Immature natural killer cell (primary cell): ENCODE results near the gene ZRSR2. TPM values are rescaled to one million over a fixed set of nuclear protein-coding genes. Genes with fewer than 3 reads are reported as not detected.
A peak's percentile ranks its signal among the peaks of the same experiment; 100 is the strongest.

Experiments
- DNase-seq, 3 donors: peaks; one replicate each; pipeline ENCODE4 v3.0.0; 2022; ENCODE audit warnings: mixed read lengths in 1 of 3
- H3K27ac Mint-ChIP-seq, 6 donors: one replicate each; pipeline ENCODE4 v1.8.0; 2020; ENCODE audit warnings: mixed read lengths in 6 of 6, mild to moderate bottlenecking in 5 of 6, inconsistent platforms in 4 of 6, moderate library complexity in 3 of 6
- H3K27me3 Mint-ChIP-seq, 3 donors: one replicate each; pipeline ENCODE4 v1.8.0; 2020 to 2021; ENCODE audit warnings: low read depth in 3 of 3, mild to moderate bottlenecking in 3 of 3, mixed read lengths in 3 of 3, moderate library complexity in 3 of 3, inconsistent platforms in 1 of 3
- H3K36me3 Mint-ChIP-seq, 3 donors: one replicate each; pipeline ENCODE4 v1.8.0; 2020; ENCODE audit warnings: mixed read lengths in 3 of 3, inconsistent platforms in 2 of 3, mild to moderate bottlenecking in 2 of 3
- H3K4me1 Mint-ChIP-seq, 2 donors: one replicate each; pipeline ENCODE4 v1.8.0; 2020; ENCODE audit warnings: inconsistent platforms in 2 of 2, mild to moderate bottlenecking in 2 of 2, mixed read lengths in 2 of 2, moderate library complexity in 1 of 2
- H3K4me3 Mint-ChIP-seq, 5 donors: one replicate each; pipeline ENCODE4 v1.8.0; 2020; ENCODE audit warnings: mild to moderate bottlenecking in 5 of 5, mixed read lengths in 5 of 5, inconsistent platforms in 3 of 5, moderate library complexity in 3 of 5
- H3K9me3 Mint-ChIP-seq, 6 donors: one replicate each; pipeline ENCODE4 v1.8.0; 2020; ENCODE audit warnings: mild to moderate bottlenecking in 6 of 6, mixed read lengths in 6 of 6, inconsistent platforms in 4 of 6, moderate library complexity in 3 of 6
- polyA plus RNA-seq, 3 donors: library from polyadenylated mRNA; unstranded; fragments of 300-500 nt; fragmentation: Illumina TruSeq; gene quantifications; one replicate each; pipeline ENCODE4 v1.2.3, GENCODE V29; 2021

Gene ZRSR2
- polyA plus RNA-seq, 3 donors from 2014 or later = 13.5 to 34.1 (median 15.7) TPM

DNA sequence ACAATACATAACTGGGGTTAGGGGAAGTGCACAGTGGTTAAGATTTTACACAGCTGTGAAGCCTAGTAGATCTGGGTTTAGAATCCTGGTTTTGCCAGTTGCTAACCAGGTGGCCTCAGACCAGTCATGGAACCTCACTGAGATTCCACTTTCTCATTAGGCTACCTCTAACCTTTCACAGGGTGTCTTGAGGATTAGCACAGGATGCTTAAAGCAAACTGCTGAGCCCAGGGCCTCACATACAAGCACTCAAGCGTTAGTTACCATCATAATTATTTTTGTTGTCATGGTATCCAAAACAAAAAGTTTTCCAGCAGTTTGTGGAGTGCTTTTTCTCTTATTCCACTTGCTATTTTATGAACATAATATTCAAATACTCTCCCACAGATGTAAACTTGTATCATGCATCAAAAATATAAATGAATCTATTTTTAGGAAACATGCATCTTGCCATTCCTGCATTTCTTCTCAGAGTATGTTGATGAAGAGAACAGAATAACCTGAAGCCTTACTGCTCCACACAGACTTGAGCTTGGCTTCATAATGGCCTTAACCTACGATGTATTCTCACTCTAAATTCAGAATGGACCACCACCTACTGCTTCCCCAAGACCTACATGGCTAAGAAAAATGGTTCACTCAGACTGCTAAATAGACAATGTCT lies 51.7 kb downstream of the ZRSR2 start:
- H3K27ac Mint-ChIP-seq = no peak overlapping the region
- H3K4me1 Mint-ChIP-seq = no peaks in the 10 kb centered on the region

DNA sequence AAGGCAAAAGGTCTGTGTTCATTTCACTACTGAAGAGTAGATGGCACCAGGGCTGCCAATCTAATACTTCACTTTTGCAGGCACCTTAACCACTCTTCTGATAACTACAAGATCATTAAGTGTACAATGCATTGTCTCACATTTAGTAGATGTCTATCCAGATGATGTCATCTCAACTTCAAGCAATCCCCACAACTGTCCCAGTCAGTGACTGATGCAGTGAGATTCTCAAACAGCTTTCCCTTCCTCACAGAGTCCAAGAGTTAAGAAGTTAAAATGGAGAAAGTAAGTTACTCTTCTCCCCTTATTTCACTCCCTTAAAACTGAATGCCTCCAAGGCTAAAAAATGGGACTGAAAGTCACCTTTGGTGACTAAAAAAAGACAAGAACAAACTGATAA lies 53.7 kb downstream of the ZRSR2 start:
- Mint-ChIP-seq H3K4me1 (no peaks in the 10 kb centered on the region), H3K36me3 (peaks cover 0 to 28% (median 0%) of the 10 kb centered on the region in 3 donors), H3K27ac (no peak overlapping the region), H3K27me3 (no peaks in the 10 kb centered on the region), H3K9me3 (no peaks in the 10 kb centered on the region), H3K4me3 (no peak overlapping the region)
- DNase-seq = no peak

More for the DNA sequence above, 51.7 kb downstream of the ZRSR2 start:
- no peaks in the 10 kb centered on the region for H3K27me3 Mint-ChIP-seq
- H3K4me3 Mint-ChIP-seq = no peak overlapping the region
- no peaks in the 10 kb centered on the region for H3K9me3 Mint-ChIP-seq
- peaks cover 0 to 28% (median 0%) of the 10 kb centered on the region in 3 donors for H3K36me3 Mint-ChIP-seq
- no peak for DNase-seq

- peaks cover 4 to 5% of the 10 kb centered on the region in 2 donors for H3K4me1 Mint-ChIP-seq
- H3K4me3 Mint-ChIP-seq = no peak overlapping the region
- peaks cover 0 to 9% (median 0%) of the 10 kb centered on the region in 3 donors for H3K27me3 Mint-ChIP-seq
These were observed 58.3 kb downstream of the ZRSR2 start for GRCh38 chrX:15848576-15848975.

DNA sequence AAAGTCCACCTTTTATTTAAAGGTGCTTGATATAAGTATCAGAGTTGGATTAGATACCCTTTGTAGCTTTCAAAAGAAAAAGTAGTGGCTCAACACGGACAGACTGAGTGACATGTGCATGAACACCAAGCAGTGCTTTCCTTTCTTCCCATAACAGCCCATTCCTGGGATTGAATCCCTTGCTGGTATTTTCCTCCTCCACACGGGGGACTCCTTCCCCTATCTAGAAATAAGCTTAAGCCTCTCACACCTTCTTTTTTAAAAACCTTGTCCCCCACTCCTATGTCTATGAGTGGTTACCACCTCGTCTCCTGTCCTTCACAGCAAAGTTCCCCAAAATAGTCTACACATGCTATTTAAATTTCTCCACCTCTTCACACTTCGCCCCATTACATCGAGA lies 59.3 kb downstream of the ZRSR2 start:
- Mint-ChIP-seq H3K27me3 (peaks cover under 1 to 9% (median 2%) of the 10 kb centered on the region in 3 donors), H3K27ac (no peak overlapping the region), H3K4me3 (no peak overlapping the region), H3K4me1 (peaks cover 8 to 9% of the 10 kb centered on the region in 2 donors), H3K36me3 (peaks cover 0 to 18% (median 4%) of the 10 kb centered on the region in 3 donors), H3K9me3 (no peaks in the 10 kb centered on the region)
- no peak for DNase-seq

More at GRCh38 chrX:15848576-15848975, 58.3 kb downstream of the ZRSR2 start:
- no peak for DNase-seq
- Mint-ChIP-seq H3K9me3 (no peaks in the 10 kb centered on the region), H3K27ac (no peak overlapping the region), H3K36me3 (peaks cover 0 to 27% (median 4%) of the 10 kb centered on the region in 3 donors)

- Mint-ChIP-seq H3K36me3 (peaks cover 0 to 5% (median 4%) of the 10 kb centered on the region in 3 donors), H3K27ac (peak overlapping the region; percentile 51 to 87 (median 70)), H3K4me3 (peak overlapping the region; percentile 74 to 85 (median 79)), H3K27me3 (peaks cover 12 to 24% (median 14%) of the 10 kb centered on the region in 3 donors), H3K4me1 (peaks cover 16 to 18% of the 10 kb centered on the region in 2 donors), H3K9me3 (no peaks in the 10 kb centered on the region)
- peak in 2 of 3 donors; percentile 7 to 8 for DNase-seq
These were observed 63.3 kb downstream of the ZRSR2 start for GRCh38 chrX:15853586-15854079.

GRCh38 chrX:15854080-15854655 lies 63.9 kb downstream of the ZRSR2 start:
- peak overlapping the region; percentile 74 to 85 (median 79) for H3K4me3 Mint-ChIP-seq
- peaks cover 12 to 24% (median 14%) of the 10 kb centered on the region in 3 donors for H3K27me3 Mint-ChIP-seq
- H3K27ac Mint-ChIP-seq = peak overlapping the region; percentile 51 to 87 (median 70)
- peaks cover 16 to 18% of the 10 kb centered on the region in 2 donors for H3K4me1 Mint-ChIP-seq
- no peaks in the 10 kb centered on the region for H3K9me3 Mint-ChIP-seq
- DNase-seq = peak in 2 of 3 donors; percentile 49 to 56
- peaks cover 0 to 5% (median 4%) of the 10 kb centered on the region in 3 donors for H3K36me3 Mint-ChIP-seq

DNA sequence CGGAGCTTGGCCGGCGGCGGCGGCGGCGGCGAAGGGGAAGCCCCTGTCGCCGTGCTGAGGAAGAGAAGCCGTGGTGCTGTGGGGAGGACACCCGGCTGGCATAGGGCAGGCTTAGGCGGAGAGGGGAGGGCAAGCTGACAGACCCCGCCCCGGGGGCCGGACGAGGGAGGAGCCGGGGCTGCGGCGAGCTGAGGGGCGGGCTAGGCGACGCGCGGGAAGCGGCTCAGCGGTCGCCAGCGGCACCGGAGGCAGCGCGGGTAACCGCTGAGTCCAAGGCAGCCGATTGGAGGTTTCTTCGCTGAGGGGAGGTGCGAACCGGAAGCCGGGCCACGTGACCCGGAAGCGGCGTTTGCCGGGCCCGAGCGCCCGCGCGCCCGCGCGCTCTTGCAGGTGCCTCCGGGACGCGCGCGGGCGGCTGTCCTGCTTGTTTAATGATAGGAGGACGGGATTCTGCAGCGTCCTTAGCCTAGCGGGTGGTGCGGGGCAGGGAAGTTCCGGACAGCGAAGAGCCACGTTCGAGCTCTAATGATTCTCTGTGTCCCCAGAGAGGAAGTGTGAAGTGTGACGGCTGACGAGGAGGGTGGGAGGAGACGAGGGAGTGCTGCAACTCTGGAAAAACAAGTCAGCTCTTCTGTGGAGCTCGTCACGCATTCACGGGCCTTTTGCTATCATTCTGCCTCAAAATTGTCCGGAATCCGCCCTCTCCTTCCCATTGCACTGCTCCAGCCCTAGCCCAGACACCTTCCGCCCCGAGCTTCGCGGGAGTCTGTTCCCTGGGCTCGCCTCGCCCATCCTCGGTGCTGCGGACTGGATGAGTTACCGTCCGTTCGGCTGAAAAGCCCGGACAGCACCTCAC lies 64.7 kb downstream of the ZRSR2 start, which contains the start of gene AP1S2:
Gene AP1S2 (minus strand): TSS at position 102 of the 856 bp plus-strand sequence. CDS start 2,289 bp downstream, outside the sequence.
- H3K9me3 Mint-ChIP-seq = no peaks in the 10 kb centered on the region
- H3K4me3 Mint-ChIP-seq = peak within 1 kb of the TSS; percentile 91 to 98 (median 96)
- H3K36me3 Mint-ChIP-seq = peaks cover 0 to under 1% (median under 1%) of the 10 kb centered on the region in 3 donors
- DNase-seq = peak; percentile 99
- H3K27ac Mint-ChIP-seq = peak within 1 kb of the TSS; percentile 95 to 98 (median 97)
- H3K27me3 Mint-ChIP-seq = peaks cover 12 to 22% (median 14%) of the 10 kb centered on the region in 3 donors
- peaks cover 16 to 18% of the 10 kb centered on the region in 2 donors for H3K4me1 Mint-ChIP-seq

- Mint-ChIP-seq H3K4me3 (peak overlapping the region; percentile 91 to 98 (median 96)), H3K27me3 (peaks cover 13 to 22% (median 14%) of the 10 kb centered on the region in 3 donors), H3K27ac (peak overlapping the region; percentile 95 to 98 (median 97)), H3K36me3 (no peaks in the 10 kb centered on the region), H3K9me3 (no peaks in the 10 kb centered on the region), H3K4me1 (peaks cover 16 to 18% of the 10 kb centered on the region in 2 donors)
- no peak for DNase-seq
These were observed 65.4 kb downstream of the ZRSR2 start for GRCh38 chrX:15855568-15856221.

DNA sequence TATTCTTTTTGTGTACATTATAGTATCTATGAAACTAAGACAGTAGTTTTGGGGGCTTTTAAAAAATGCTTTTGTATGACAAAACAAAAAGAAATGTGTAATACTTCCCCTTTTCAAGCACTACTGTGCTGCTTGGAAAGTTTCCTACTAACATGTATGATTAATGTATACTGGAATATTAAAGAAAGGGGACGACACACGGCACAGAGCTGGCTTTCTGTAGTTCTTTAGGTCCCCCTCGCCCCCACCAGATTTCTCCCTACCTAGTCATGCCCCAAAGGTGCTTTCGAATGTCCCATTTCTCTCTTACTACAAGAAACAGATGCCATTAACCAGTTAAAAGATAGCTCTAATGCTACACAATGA lies 65.9 kb downstream of the ZRSR2 start:
- H3K27me3 Mint-ChIP-seq = peaks cover 14 to 22% (median 18%) of the 10 kb centered on the region in 3 donors
- peaks cover 16 to 18% of the 10 kb centered on the region in 2 donors for H3K4me1 Mint-ChIP-seq
- no peaks in the 10 kb centered on the region for H3K36me3 Mint-ChIP-seq
- peak overlapping the region in 2 of 6 donors; percentile 43 to 54 for H3K27ac Mint-ChIP-seq
- H3K4me3 Mint-ChIP-seq = peak overlapping the region in 4 of 5 donors; percentile 10 to 96 (median 36)
- no peak for DNase-seq
- no peaks in the 10 kb centered on the region for H3K9me3 Mint-ChIP-seq

DNA sequence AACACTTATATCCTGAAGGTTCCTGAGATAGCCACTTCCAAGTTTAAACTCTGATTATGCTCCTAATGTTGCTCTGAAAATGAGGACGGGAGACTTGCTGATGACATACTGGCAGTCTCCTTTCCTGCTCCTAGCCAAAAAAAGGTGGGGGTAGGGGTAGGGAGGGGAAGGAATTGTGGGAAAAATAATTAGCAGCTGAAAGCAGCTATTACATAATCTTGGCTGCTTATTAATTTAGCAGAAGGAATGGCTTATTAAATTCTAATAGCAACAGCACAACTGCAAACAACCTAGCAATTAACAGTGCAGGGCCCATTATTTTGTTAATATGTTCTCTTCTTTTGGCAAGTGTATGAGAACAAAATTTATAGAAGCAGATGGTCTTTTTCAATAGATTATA lies 66.4 kb downstream of the ZRSR2 start:
- H3K9me3 Mint-ChIP-seq = no peaks in the 10 kb centered on the region
- peak overlapping the region in 2 of 6 donors; percentile 43 to 54 for H3K27ac Mint-ChIP-seq
- H3K36me3 Mint-ChIP-seq = no peaks in the 10 kb centered on the region
- H3K27me3 Mint-ChIP-seq = peaks cover 14 to 22% (median 22%) of the 10 kb centered on the region in 3 donors
- peaks cover 16 to 18% of the 10 kb centered on the region in 2 donors for H3K4me1 Mint-ChIP-seq
- no peak for DNase-seq
- peak overlapping the region in 4 of 5 donors; percentile 10 to 96 (median 36) for H3K4me3 Mint-ChIP-seq

GRCh38 chrX:15858051-15858450 lies 67.8 kb downstream of the ZRSR2 start:
- H3K4me3 Mint-ChIP-seq = no peak overlapping the region
- H3K27ac Mint-ChIP-seq = no peak overlapping the region
- H3K9me3 Mint-ChIP-seq = no peaks in the 10 kb centered on the region
- H3K27me3 Mint-ChIP-seq = peaks cover 14 to 23% (median 17%) of the 10 kb centered on the region in 3 donors
- peaks cover 16 to 18% of the 10 kb centered on the region in 2 donors for H3K4me1 Mint-ChIP-seq
- no peaks in the 10 kb centered on the region for H3K36me3 Mint-ChIP-seq
- no peak for DNase-seq

- H3K9me3 Mint-ChIP-seq = no peaks in the 10 kb centered on the region
- DNase-seq = no peak
- no peak overlapping the region for H3K27ac Mint-ChIP-seq
- peaks cover 0 to under 1% of the 10 kb centered on the region in 2 donors for H3K4me1 Mint-ChIP-seq
- H3K4me3 Mint-ChIP-seq = no peak overlapping the region
- H3K27me3 Mint-ChIP-seq = peaks cover 0 to 14% (median 3%) of the 10 kb centered on the region in 3 donors
- H3K36me3 Mint-ChIP-seq = no peaks in the 10 kb centered on the region
These were observed 70.6 kb downstream of the ZRSR2 start for GRCh38 chrX:15860921-15861320.

GRCh38 chrX:15864023-15864422 lies 73.7 kb downstream of the ZRSR2 start:
- H3K27me3 Mint-ChIP-seq = peaks cover 0 to 11% (median 1%) of the 10 kb centered on the region in 3 donors
- no peak overlapping the region for H3K27ac Mint-ChIP-seq
- H3K36me3 Mint-ChIP-seq = no peaks in the 10 kb centered on the region
- H3K4me3 Mint-ChIP-seq = no peak overlapping the region
- H3K9me3 Mint-ChIP-seq = no peaks in the 10 kb centered on the region
- H3K4me1 Mint-ChIP-seq = no peaks in the 10 kb centered on the region
- no peak for DNase-seq
